ENCODE data around the gene CENPN.

DNA sequence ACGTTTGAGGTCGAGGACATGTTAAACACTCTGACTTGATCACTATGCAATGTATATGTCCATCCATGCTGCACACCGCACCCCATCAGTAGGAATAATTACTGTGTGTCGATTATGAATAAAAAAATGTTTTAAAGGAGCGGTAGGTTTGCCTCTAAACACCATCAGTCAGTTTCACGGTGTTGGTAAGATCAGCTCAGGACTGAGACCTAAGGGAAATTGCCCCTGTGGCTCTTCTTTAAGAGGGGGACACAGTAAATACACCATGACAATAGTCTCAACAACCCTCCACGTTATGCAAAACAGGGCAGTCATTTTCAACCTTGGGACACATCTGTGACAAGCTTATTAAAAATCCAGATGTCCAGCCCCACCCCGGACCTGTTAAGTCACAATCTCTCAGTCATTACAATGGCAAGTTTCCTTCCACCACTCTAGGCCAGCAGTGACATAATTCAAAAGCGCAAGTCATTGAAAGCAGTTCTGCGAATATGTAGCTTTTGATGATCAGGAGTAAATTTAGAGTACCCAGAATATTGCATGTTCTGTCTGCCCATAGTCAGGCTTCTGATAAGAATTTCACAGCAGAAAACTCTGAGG is 29.8 kb downstream of the CENPN start:
- TF ChIP-seq MXD1 (CRISPR knock-in tag; IDR thresholded peaks at IDR 0.05) (no peak), EP300 (IDR thresholded peaks at IDR 0.05; ENCODE audit: low read depth in 2 of 2, low read length in 2 of 2) (no peak), EP300 (CRISPR knock-in tag; IDR thresholded peaks at IDR 0.05; ENCODE audit: borderline replicate concordance) (no peak), ZBTB20 (CRISPR knock-in tag; IDR thresholded peaks at IDR 0.05; ENCODE audit: borderline replicate concordance, low read depth) (no peak), EHMT2 (IDR thresholded peaks at IDR 0.05; ENCODE audit: borderline replicate concordance, low read depth, low read length) (no peak), POLR2AphosphoS5 (IDR thresholded peaks at IDR 0.05; ENCODE audit: low read depth, low read length) (no peak), SP4 (CRISPR knock-in tag; IDR thresholded peaks at IDR 0.05) (no peak)
- TF ChIP-seq, protein P1, sequence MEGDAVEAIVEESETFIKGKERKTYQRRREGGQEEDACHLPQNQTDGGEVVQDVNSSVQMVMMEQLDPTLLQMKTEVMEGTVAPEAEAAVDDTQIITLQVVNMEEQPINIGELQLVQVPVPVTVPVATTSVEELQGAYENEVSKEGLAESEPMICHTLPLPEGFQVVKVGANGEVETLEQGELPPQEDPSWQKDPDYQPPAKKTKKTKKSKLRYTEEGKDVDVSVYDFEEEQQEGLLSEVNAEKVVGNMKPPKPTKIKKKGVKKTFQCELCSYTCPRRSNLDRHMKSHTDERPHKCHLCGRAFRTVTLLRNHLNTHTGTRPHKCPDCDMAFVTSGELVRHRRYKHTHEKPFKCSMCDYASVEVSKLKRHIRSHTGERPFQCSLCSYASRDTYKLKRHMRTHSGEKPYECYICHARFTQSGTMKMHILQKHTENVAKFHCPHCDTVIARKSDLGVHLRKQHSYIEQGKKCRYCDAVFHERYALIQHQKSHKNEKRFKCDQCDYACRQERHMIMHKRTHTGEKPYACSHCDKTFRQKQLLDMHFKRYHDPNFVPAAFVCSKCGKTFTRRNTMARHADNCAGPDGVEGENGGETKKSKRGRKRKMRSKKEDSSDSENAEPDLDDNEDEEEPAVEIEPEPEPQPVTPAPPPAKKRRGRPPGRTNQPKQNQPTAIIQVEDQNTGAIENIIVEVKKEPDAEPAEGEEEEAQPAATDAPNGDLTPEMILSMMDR (CRISPR knock-in tag; IDR thresholded peaks at IDR 0.05), result no peak

Measured in HepG2 (cell line).